Measurements from ENCODE around the gene ELP4. TPM values are rescaled to one million over a fixed set of nuclear protein-coding genes. Genes with fewer than 3 reads are reported as not detected.
"Not testable (repeated sequence)": the region's sequence is repeated elsewhere in the genome, so short reads cannot be mapped to it uniquely, and the experiment has no call there.

Gene ELP4
- polyA plus RNA-seq, 3 donors, result 24.6 to 25.1 (median 24.8) TPM

DNA sequence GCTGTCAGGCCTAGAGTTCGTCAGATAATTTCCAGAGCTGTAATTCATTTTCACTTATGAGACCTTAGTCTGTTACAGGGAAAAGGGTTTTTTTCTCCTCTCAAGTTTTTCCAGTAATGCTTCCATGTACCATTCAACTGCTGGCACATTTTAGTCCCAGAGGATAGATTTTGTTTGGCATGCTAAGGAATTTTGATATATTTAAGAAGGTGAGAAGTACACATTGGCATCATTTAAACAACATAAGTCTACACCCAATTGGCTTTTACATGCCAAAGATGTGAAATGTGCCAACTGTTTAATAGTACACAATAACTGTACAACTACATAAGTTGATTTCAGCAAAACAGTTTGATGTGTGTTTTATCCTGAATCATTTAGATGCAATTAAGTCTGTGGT, 230.6 kb downstream of the ELP4 start:
- no peak for DNase-seq (ENCODE audit: extremely low read depth in 1 of 11, low read depth in 9 of 11, low spot score in 4 of 11)

DNA sequence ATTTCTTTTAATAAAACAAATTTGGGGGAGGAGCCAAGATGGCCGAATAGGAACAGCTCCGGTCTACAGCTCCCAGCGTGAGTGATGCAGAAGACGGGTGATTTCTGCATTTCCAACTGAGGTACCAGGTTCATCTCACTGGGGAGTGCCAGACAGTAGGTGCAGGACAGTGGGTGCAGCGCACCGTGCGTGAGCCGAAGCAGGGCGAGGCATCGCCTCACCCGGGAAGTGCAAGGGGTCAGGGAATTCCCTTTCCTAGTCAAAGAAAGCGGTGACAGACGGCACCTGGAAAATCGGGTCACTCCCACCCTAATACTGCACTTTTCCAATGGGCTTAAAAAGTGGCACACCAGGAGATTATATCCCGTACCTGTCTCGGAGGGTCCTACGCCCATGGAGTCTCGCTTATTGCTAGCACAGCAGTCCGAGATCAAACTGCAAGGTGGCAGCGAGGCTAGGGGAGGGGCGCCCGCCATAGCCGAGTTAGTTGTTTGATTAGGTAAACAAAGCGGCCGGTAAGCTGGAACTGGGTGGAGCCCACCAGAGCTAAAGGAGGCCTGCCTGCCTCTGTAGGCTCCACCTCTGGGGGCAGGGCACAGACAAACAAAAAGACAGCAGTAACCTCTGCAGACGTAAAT, 231.3 kb downstream of the ELP4 start:
- not testable (repeated sequence) for DNase-seq (ENCODE audit: extremely low read depth in 1 of 11, low read depth in 9 of 11, low spot score in 4 of 11)

DNA sequence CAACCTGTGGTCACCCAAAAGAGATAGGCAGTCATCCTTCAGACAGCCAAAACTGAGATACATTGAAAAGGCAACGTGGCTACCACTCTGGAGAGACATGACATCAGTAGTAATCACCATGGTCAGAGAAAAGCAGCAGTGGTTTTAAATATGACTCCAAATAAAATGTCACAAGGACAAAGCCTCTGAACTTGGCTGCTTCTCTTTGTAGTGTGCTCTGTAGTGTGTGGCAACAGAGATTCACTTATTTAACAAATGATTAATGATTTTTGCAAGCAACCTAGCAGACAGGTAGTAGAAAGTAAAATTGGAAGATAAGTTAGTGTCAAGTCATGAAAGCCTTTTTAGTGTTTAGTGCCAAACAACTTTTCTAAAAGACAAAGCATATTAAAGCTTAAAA, 238.0 kb downstream of the ELP4 start:
- no peak for DNase-seq (ENCODE audit: extremely low read depth in 1 of 11, low read depth in 9 of 11, low spot score in 4 of 11)

DNA sequence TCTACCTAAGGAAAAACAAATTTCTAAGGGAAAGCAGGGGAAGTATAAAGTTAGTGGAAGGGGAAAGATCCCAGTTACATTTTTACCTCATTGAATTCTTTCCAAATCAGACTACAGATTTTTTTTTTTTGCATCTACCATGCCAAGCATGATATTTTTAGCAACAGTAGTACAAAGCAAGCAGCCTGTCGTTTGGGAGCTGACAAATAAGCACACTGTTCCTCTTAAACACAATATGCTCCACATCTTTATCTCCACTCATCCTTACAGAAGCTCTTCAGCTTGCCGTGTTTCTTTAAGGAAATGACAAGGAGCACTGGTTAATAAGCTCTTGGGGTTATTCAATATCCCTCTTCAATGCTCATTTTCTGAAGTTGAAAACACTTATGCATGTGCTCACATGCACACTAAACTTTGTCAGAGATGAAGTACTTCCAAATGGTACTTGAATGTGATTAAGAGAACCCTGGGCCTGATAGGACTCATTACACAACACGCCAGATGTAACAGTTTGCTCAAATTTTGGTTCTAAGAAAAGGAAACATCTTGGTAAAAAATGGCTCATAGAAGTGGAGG, 247.8 kb downstream of the ELP4 start:
- DNase-seq (ENCODE audit: extremely low read depth in 1 of 11, low read depth in 9 of 11, low spot score in 4 of 11), result no peak

DNA sequence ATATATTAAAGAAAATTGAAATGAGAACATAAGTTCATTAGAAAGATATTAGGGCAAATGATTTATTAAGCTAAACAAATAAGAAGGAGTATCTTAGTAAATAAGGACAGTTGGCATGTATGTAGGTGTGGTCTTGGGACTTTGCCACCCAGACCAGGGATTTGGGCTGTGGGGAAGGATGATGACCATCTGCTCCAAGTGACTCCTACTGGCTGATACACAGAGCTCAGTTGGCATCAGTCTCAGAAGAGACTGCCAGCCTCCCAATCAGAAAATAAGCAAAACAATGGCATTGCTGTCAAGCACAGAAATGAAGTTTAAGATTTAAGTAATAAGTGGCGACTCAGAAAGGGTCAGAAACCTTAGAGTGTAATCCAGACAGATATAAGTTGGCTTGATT, 252.1 kb downstream of the ELP4 start:
- no peak for DNase-seq (ENCODE audit: extremely low read depth in 1 of 11, low read depth in 9 of 11, low spot score in 4 of 11)

DNA sequence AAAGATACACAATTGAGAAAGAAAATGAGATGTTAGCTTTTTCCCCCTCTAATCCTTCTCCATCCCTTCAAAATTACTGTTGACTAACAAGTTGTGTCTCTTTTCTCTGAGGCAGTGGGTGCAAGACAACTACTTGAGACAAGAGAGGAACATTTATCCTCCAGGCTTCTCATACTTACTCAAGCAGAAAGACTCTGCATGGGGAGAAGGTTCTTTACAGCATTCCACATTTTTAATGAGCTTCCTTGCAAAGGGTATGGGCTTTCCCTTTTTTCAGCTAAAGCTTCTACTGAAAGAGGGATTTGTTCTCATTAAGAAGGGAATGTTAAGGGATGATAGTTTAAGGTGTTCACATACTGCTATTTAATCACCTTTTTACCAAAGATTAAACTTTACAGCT, 253.7 kb downstream of the ELP4 start:
- DNase-seq (ENCODE audit: extremely low read depth in 1 of 11, low read depth in 9 of 11, low spot score in 4 of 11), result no peak

DNA sequence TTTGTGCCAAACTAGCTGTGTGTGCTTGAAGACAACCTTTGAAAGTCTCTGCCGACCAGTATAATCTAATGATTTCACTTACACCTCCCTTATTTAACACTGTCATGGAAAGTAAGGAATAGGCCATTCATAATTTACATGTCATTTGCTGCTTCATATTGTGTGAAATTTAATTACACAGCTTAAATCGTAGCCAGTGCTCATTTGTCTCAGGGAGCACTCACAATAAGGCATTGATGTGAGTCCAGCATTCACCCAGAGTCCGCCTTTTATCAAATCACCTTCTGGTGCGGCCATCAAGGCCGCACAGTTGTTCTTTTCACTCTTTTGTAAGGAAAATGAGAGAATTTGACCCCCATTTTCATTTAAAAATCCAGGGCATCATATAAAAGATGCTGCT, 254.7 kb downstream of the ELP4 start:
- DNase-seq (ENCODE audit: extremely low read depth in 1 of 11, low read depth in 9 of 11, low spot score in 4 of 11), result no peak

DNA sequence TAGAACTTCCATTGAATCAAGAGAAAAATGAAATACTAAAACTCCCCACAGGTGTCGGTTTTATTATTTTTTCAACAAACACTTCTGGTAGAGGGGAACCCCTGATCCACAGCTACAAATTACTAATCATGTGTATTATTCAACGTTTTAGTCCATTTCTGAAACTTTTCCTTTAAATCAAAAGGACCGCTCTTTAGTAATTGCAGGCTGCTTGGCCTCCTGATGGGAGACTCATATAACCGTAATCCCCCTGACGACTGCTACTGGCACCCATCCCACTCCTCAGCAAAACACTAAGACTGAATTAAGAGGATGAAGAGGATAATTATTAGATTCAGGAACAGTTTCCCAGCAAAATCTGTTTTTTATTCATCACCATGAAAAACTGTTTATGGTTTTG, 255.2 kb downstream of the ELP4 start:
- no peak for DNase-seq (ENCODE audit: extremely low read depth in 1 of 11, low read depth in 9 of 11, low spot score in 4 of 11)

DNA sequence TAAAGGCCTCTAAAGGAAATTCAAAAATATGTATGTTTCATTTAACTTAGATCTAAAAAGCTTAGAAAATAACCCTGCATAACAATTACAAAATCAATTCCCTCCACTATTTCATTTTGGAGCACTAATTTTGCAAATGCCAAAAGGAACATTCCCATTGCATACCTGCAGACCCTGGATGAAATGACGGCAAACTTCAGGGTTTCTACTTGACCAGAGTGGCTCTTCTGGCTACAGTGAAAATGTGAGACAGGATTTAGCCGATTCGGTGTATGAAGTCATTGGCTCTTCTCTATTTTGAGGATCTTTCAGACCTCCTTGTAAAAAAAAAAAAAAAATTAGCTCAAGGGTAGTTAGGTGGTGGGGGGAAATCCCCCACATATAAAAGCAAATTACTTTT, 257.5 kb downstream of the ELP4 start:
- DNase-seq (ENCODE audit: extremely low read depth in 1 of 11, low read depth in 9 of 11, low spot score in 4 of 11), result no peak

DNA sequence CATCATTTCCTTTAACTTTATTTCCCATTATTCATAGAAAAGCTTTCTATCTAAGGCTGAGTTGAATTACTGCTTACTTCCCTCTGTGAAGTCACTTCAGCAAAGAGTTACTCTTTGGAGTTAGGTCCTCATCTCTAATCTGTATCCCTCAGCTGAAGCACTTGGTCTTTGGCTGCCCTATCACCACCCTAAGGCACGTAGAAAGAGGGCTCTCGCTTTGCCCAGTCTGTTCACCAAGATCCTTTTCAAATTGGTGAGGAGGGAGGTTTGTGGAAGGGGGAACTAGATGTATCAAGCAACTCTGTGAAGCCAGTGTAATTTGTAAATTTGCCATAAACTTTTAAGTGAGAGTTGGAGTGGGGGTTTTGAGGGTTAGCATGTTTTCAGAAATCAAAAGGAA, 258.1 kb downstream of the ELP4 start:
- DNase-seq (ENCODE audit: extremely low read depth in 1 of 11, low read depth in 9 of 11, low spot score in 4 of 11), result no peak

DNA sequence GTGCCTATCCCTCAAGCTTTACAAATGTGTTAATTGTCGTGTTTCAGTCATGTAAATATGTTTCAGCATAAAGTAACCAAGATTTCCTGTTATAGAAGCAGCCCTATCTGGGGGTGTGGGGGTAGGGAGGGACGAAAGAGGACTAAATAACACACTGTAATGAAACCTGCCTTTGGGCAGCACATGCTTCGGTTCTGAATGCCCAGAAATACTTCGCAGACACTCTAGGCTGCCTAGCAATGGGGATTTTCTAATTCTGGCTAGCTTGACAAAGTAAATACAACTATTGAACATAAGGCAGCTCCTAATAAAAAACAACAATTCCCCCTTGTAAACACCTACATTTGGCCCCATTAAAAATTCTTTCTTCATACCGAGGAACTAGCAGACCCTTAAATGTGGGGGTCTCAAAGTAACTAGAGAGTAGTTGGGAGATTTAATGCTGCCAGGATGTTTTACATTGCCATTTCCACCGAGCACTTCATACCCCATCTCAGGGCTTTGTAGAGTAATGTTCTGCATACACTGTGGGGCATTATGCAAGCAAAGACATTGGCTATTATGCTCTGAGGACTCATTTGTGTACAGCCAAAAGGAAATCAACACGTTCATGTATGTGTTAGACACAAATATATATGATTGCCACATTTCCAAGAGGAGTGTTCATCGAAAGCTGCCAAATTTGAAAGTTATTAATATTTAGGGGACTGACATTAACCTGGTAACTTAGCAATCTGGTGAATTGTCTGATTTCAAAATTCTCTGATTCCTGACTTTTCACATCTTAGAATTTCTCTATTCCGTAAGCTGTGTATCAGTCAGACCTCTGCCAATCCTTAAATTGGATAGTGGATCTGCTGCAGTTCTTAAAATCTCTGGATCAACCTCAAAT, 259.4 kb downstream of the ELP4 start:
- DNase-seq (ENCODE audit: extremely low read depth in 1 of 11, low read depth in 9 of 11, low spot score in 4 of 11), result no peak

DNA sequence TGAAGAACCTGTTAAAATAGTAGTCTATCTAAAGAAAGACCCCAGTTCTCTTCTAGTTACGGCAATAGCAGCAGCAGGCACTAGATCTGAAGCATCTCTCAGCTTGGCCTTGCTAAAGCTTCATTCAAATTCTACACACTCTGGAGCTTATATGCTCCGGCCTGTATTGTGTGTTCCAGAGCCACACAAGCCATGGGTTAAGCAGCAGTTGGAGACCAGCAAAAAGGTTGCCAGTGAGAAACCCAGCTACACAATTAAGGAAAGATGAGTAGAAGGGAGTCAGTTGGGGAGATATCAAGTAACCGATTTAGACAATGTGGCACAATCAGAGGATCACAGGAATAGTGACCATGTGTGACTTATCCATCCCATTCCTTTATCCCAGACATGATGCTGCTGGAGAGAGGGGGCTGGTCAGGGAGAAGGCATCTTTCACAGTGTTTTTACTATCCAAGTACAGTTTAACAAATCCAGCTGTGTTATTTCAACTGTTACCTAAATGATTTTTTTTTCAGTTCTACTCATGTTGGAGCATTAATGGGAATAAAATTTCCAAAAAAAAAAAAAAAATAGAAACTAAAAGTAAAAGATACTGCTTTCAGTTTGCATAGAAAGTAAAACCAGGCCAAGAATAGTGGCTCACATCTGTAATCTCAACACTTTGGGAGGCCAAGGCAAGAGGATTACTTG, 260.6 kb downstream of the ELP4 start:
- DNase-seq (ENCODE audit: extremely low read depth in 1 of 11, low read depth in 9 of 11, low spot score in 4 of 11), result no peak

DNA sequence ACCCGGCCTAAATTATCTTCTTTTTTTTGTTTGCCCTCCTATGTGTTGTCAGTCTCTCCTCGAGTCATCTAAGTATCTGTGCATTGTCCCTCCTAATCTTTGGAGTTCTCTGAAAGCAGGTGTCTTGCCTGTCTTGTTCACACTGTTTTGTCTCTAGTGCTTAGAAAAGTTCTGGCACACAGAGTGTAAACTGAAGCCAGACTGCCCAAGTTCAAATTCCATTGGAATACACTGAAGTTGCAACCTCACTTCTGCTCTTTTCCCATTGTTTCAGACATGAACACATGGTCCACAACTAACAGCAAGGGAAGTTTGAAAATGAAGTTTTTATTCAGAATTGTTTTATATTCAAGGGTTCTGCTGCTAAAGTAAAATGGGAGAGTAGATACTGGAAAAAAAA, 262.8 kb downstream of the ELP4 start:
- no peak for DNase-seq (ENCODE audit: extremely low read depth in 1 of 11, low read depth in 9 of 11, low spot score in 4 of 11)

DNA sequence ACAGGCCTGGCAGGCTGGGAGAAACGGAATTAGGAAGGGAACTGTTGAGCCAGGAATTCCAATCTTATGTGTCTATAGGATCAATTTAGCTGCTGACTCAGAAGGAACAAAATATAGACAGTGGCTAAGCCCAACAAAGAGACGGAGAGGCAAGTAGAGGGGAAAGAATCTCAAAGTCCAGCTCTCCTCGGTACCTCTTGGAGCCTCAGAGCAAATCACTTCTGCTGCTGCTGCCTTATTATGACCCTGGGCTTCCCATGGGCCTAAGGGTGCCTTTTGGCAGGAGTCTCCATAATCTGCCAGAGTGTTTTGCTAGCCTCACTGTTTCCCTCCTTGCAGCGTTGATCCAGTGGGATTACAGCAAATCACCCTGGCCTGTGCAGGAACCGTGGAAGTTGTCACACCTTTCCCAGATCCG, 269.8 kb downstream of the ELP4 start:
- no peak for DNase-seq (ENCODE audit: extremely low read depth in 1 of 11, low read depth in 9 of 11, low spot score in 4 of 11)

DNA sequence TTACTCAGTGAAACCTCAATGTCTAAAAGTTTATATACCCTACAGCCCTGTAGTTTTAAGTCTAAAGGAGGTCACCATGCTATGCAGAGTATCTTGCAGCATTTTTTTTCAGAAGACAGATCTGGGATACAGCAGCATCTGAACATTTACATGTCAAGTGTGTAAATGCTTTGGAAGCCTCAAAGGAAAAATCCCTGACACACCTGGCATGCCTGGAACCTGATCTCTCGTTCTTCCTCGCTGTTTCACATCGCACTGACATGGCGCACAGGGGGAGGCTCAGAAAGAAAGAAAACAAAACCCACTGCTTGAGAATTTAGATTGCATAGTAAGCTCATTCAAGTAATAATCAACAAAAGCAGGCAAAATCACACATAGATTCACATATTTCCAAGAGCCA, 270.5 kb downstream of the ELP4 start:
- DNase-seq (ENCODE audit: extremely low read depth in 1 of 11, low read depth in 9 of 11, low spot score in 4 of 11), result no peak

DNA sequence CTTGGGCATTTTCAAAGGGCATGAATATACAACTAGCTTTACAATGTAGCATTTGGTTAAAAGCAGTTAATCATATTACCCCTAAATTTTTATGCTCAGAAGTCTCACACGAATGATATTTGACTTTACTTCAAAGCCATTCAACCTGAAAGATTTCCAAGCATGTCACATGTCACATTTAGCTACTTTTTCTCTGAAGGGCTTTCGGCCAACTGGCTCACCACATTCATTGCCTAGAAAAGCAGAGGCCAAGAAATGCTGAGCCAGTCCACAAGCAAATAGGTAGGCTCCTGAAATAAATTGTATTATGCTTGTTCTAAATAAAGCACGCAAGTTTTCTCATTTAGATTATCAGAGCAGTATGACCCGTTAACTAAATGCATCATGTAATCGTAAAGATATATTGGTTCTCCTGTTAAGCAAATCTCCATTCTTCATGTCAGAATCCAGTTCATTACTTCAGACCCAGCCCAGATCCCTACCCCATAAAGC, 271.0 kb downstream of the ELP4 start:
- no peak for DNase-seq (ENCODE audit: extremely low read depth in 1 of 11, low read depth in 9 of 11, low spot score in 4 of 11)

DNA sequence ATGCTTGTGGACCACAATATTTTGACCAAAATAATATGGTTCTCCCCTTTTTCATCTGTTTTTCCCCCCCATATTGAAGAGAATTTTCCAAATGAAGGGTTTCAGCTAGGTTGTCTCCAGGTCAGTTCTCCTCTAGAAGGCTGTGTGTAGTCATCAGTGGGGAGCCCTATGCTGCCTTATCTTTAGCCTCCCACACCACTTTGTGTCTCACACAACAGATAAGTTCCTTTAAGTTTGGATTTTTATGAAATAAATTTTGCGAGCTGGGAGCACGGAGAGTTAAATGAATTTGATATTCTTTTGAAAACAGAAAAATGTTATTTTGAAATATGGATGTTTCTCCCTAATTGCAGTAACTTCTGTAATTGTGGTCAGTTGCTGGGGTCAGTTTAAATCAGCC, 272.7 kb downstream of the ELP4 start:
- no peak for DNase-seq (ENCODE audit: extremely low read depth in 1 of 11, low read depth in 9 of 11, low spot score in 4 of 11)

DNA sequence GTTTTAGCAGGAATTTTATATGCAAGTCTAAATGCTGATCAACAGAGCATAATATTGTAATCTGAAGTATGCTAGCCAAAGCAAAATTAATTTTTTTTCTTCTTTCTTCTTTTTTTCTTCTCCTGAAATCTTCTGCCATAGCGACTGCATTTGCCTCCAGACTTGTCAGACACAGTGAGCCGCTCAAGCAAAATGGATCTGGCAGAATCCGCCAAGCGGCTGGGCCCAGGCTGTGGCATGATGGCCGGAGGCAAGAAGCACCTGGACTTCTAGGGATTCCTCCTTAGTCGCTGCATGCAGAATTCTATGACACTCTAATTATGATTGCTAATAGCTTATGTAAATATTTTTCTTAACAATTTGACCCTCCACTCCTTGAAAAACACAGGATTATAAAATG, 273.7 kb downstream of the ELP4 start:
- no peak for DNase-seq (ENCODE audit: extremely low read depth in 1 of 11, low read depth in 9 of 11, low spot score in 4 of 11)

DNA sequence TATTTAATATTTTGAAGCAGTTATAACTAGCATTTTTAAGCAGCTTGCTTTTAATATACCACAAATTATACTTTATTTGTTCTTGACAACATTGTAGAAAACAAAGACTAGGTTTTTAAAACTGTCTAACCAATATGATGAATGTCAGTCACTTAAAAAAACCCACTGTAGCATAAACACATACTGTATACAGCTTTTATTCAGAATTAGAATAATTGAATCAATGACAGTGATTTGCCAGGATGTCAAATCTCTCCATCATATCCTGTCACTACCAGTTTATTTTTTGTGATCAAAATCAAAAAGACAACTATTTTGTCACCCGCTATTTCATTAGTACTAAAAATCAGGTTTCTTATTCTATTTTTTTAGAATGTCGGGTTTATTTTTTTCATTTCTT, 275.0 kb downstream of the ELP4 start:
- no peak for DNase-seq (ENCODE audit: extremely low read depth in 1 of 11, low read depth in 9 of 11, low spot score in 4 of 11)

Data from renal cortex interstitium (tissue), 11 donors.